ENCODE measurements around the gene MCF2L.

The MCF2L gene

GRCh38 chr13:112983042-112983305 lies 14.0 kb downstream of the MCF2L start:
- no peak for DNase-seq

GRCh38 chr13:112983428-112984196 lies 14.6 kb downstream of the MCF2L start:
- DNase-seq: no peak

- no peak for DNase-seq
These were observed 15.5 kb downstream of the MCF2L start for GRCh38 chr13:112984501-112984900.

- no peak for DNase-seq
These were observed 16.2 kb downstream of the MCF2L start for GRCh38 chr13:112984954-112985802.

GRCh38 chr13:112985803-112986408 lies 16.9 kb downstream of the MCF2L start:
- no peak for DNase-seq

- DNase-seq: no peak
These were observed 17.5 kb downstream of the MCF2L start for GRCh38 chr13:112986470-112986869.

- no peak for DNase-seq
These were observed 18.1 kb downstream of the MCF2L start for GRCh38 chr13:112986946-112987681.

GRCh38 chr13:112987682-112988024 lies 18.6 kb downstream of the MCF2L start:
- no peak for DNase-seq

GRCh38 chr13:112990783-112991182 lies 21.8 kb downstream of the MCF2L start:
- DNase-seq: no peak

- no peak for DNase-seq
These were observed 22.6 kb downstream of the MCF2L start for GRCh38 chr13:112991609-112992008.

GRCh38 chr13:112992931-112993680 lies 24.1 kb downstream of the MCF2L start:
- DNase-seq: no peak

- DNase-seq: no peak
These were observed 25.2 kb downstream of the MCF2L start for GRCh38 chr13:112994084-112994780.

GRCh38 chr13:112994781-112995355 lies 25.9 kb downstream of the MCF2L start:
- no peak for DNase-seq

- no peak for DNase-seq
These were observed 26.6 kb downstream of the MCF2L start for GRCh38 chr13:112995395-112996191.

GRCh38 chr13:112996671-112997091 lies 27.7 kb downstream of the MCF2L start:
- DNase-seq: no peak

- DNase-seq: no peak
These were observed 28.4 kb downstream of the MCF2L start for GRCh38 chr13:112997188-112998130.

- DNase-seq: no peak
These were observed 29.7 kb downstream of the MCF2L start for GRCh38 chr13:112998521-112999280.

GRCh38 chr13:112999414-113000177 lies 30.6 kb downstream of the MCF2L start:
- DNase-seq: no peak

All from activated gamma-delta T cell (primary cell).